Thyroid gland (tissue), 4 donors: ENCODE data around the gene ACOX1.

Source experiments
- POLR2A ChIP-seq, 2 donors: fragments of 450-650 bp; IDR thresholded peaks; one replicate each; pipeline ENCODE4 v1.6.1; 2017; ENCODE audit warnings: antibody characterized with exemption in 2 of 2, mild to moderate bottlenecking in 2 of 2, moderate library complexity in 1 of 2
- TF ChIP-seq, protein P1 (sequence below), 6 experiments: fragments of 200-600 bp in 3 of 6; fragments of 450-650 bp in 3 of 6; sonication (generic) in 3 of 6; IDR thresholded peaks; one replicate each; pipeline ENCODE4 v1.5.1; 2016 to 2019; ENCODE audit warnings: antibody characterized with exemption in 6 of 6, mild to moderate bottlenecking in 2 of 6, inconsistent platforms in 1 of 6, moderate library complexity in 1 of 6

DNA sequence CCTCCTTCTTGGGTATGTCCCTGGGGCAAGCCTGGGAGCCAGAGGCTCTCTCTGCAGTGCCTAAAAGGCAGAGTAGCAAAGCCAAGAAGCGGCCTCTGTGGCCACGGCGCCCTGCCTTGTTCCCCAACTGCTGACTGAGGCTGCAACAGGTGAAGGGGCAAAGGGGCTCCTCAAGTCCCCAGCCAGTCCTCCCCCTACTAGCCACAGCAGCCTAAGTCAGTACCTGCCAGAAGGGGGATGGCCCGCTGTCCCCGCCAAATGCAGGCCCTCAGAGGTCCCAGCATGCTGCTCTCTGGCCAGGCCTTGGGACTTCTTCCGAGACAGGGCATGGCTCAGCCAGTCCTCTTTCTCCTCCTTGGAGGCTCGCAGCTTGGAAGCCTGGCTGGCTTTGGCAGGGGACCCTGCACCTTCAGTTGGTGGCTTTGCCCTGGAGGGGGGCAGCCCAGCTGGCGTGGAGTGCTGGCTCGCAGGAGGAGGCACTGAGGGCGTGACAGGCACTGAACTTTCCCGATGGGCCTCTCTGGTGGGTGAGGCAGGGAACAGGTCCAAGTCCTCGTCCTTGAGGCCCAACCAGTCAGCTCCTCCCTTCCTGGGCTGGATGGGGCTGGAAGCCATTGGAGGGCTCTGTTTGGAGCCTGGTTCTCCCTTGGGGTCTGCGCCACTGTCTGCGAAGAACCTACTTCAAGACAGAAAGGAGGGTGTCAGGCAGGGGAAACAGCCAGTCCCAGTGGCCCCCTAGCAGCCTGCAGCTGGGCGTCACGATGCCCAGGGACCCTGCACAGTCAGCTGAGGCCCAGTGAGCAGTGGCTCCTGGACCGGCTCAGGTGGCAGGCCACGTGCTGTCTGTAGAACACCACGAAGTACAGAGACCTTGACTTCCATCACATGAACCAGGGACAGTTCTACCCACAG is 55.7 kb downstream of the ACOX1 start:
- TF ChIP-seq, protein P1, sequence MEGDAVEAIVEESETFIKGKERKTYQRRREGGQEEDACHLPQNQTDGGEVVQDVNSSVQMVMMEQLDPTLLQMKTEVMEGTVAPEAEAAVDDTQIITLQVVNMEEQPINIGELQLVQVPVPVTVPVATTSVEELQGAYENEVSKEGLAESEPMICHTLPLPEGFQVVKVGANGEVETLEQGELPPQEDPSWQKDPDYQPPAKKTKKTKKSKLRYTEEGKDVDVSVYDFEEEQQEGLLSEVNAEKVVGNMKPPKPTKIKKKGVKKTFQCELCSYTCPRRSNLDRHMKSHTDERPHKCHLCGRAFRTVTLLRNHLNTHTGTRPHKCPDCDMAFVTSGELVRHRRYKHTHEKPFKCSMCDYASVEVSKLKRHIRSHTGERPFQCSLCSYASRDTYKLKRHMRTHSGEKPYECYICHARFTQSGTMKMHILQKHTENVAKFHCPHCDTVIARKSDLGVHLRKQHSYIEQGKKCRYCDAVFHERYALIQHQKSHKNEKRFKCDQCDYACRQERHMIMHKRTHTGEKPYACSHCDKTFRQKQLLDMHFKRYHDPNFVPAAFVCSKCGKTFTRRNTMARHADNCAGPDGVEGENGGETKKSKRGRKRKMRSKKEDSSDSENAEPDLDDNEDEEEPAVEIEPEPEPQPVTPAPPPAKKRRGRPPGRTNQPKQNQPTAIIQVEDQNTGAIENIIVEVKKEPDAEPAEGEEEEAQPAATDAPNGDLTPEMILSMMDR (IDR thresholded peaks at IDR 0.05) = no peak
- TF ChIP-seq POLR2A (IDR thresholded peaks at IDR 0.05) = no peak
